Measurements from ENCODE around the gene HLA-DQB1.

HLA-DQB1 gene

GRCh38 chr6:32662836-32663235, 3.6 kb downstream of the HLA-DQB1 start:
- no peak for ATAC-seq
- TF ChIP-seq CSDC2 (CRISPR knock-in tag; IDR thresholded peaks at IDR 0.05) = no peak
- no peak for TF ChIP-seq ARNTL (CRISPR knock-in tag; IDR thresholded peaks at IDR 0.05; ENCODE audit: borderline replicate concordance, low read depth)
- TF ChIP-seq ZNF8 (CRISPR knock-in tag; IDR thresholded peaks at IDR 0.05) = no peak
- no peak for TF ChIP-seq ZNF565 (CRISPR knock-in tag; conservative IDR thresholded peaks at IDR 0.05; ENCODE audit: low read depth)
- no peak for TF ChIP-seq ZFP3 (CRISPR knock-in tag; IDR thresholded peaks at IDR 0.05)
- TF ChIP-seq, protein P1, sequence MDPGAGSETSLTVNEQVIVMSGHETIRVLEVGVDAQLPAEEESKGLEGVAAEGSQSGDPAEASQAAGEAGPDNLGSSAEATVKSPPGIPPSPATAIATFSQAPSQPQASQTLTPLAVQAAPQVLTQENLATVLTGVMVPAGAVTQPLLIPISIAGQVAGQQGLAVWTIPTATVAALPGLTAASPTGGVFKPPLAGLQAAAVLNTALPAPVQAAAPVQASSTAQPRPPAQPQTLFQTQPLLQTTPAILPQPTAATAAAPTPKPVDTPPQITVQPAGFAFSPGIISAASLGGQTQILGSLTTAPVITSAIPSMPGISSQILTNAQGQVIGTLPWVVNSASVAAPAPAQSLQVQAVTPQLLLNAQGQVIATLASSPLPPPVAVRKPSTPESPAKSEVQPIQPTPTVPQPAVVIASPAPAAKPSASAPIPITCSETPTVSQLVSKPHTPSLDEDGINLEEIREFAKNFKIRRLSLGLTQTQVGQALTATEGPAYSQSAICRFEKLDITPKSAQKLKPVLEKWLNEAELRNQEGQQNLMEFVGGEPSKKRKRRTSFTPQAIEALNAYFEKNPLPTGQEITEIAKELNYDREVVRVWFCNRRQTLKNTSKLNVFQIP (CRISPR knock-in tag; IDR thresholded peaks at IDR 0.05; ENCODE audit: borderline replicate concordance, low read depth) = no peak
- no peak for TF ChIP-seq ZC3H10 (CRISPR knock-in tag; IDR thresholded peaks at IDR 0.05)
- TF ChIP-seq PPARA (CRISPR knock-in tag; IDR thresholded peaks at IDR 0.05; ENCODE audit: borderline replicate concordance) = no peak
- no peak for TF ChIP-seq GLIS3 (CRISPR knock-in tag; IDR thresholded peaks at IDR 0.05)
- no peak for TF ChIP-seq PATZ1 (CRISPR knock-in tag; IDR thresholded peaks at IDR 0.05; ENCODE audit: borderline replicate concordance)
- no peak for TF ChIP-seq OSR1 (CRISPR knock-in tag; IDR thresholded peaks at IDR 0.05)
- no peak for TF ChIP-seq ZNF70 (CRISPR knock-in tag; IDR thresholded peaks at IDR 0.05)
- no peak for TF ChIP-seq ISL1 (CRISPR knock-in tag; IDR thresholded peaks at IDR 0.05)
- TF ChIP-seq ZFP30 (CRISPR knock-in tag; IDR thresholded peaks at IDR 0.05) = no peak
- no peak for TF ChIP-seq ESRRG (CRISPR knock-in tag; IDR thresholded peaks at IDR 0.05)

- no peak for TF ChIP-seq ZFP30 (CRISPR knock-in tag; IDR thresholded peaks at IDR 0.05)
- no peak for TF ChIP-seq SNAI2 (CRISPR knock-in tag; IDR thresholded peaks at IDR 0.05)
- TF ChIP-seq PPARA (CRISPR knock-in tag; IDR thresholded peaks at IDR 0.05; ENCODE audit: borderline replicate concordance) = no peak
- no peak for TF ChIP-seq ISL1 (CRISPR knock-in tag; IDR thresholded peaks at IDR 0.05)
- TF ChIP-seq, protein P1 (CRISPR knock-in tag; IDR thresholded peaks at IDR 0.05; ENCODE audit: borderline replicate concordance, low read depth) = no peak
- no peak for TF ChIP-seq PATZ1 (CRISPR knock-in tag; IDR thresholded peaks at IDR 0.05; ENCODE audit: borderline replicate concordance)
- TF ChIP-seq CSDC2 (CRISPR knock-in tag; IDR thresholded peaks at IDR 0.05) = no peak
- TF ChIP-seq ZNF70 (CRISPR knock-in tag; IDR thresholded peaks at IDR 0.05) = no peak
- no peak for TF ChIP-seq ZC3H10 (CRISPR knock-in tag; IDR thresholded peaks at IDR 0.05)
- TF ChIP-seq, protein P2, sequence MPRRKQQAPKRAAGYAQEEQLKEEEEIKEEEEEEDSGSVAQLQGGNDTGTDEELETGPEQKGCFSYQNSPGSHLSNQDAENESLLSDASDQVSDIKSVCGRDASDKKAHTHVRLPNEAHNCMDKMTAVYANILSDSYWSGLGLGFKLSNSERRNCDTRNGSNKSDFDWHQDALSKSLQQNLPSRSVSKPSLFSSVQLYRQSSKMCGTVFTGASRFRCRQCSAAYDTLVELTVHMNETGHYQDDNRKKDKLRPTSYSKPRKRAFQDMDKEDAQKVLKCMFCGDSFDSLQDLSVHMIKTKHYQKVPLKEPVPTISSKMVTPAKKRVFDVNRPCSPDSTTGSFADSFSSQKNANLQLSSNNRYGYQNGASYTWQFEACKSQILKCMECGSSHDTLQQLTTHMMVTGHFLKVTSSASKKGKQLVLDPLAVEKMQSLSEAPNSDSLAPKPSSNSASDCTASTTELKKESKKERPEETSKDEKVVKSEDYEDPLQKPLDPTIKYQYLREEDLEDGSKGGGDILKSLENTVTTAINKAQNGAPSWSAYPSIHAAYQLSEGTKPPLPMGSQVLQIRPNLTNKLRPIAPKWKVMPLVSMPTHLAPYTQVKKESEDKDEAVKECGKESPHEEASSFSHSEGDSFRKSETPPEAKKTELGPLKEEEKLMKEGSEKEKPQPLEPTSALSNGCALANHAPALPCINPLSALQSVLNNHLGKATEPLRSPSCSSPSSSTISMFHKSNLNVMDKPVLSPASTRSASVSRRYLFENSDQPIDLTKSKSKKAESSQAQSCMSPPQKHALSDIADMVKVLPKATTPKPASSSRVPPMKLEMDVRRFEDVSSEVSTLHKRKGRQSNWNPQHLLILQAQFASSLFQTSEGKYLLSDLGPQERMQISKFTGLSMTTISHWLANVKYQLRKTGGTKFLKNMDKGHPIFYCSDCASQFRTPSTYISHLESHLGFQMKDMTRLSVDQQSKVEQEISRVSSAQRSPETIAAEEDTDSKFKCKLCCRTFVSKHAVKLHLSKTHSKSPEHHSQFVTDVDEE (CRISPR knock-in tag; IDR thresholded peaks at IDR 0.05) = no peak
- no peak for TF ChIP-seq OSR1 (CRISPR knock-in tag; IDR thresholded peaks at IDR 0.05)
- no peak for TF ChIP-seq TCF4 (CRISPR knock-in tag; IDR thresholded peaks at IDR 0.05; ENCODE audit: borderline replicate concordance)
- TF ChIP-seq CREB5 (CRISPR knock-in tag; IDR thresholded peaks at IDR 0.05; ENCODE audit: low read depth) = no peak
- TF ChIP-seq ZNF565 (CRISPR knock-in tag; conservative IDR thresholded peaks at IDR 0.05; ENCODE audit: low read depth) = no peak
- ATAC-seq = no peak
Measured at GRCh38 chr6:32662099-32662498, 4.4 kb downstream of the HLA-DQB1 start.
